Hepatocyte (in vitro differentiated cells): ENCODE measurements around the gene ZNF385C.

ENCODE experiments used
- CTCF ChIP-seq: fragments of 200-600 bp; sonication (generic); IDR thresholded peaks from 2 replicates; pipeline ENCODE4 v1.5.1; 2016; ENCODE audit warnings: antibody characterized with exemption, mild to moderate bottlenecking; ENCODE audit not compliant: poor library complexity
- EZH2 ChIP-seq: fragments of 200-600 bp; sonication (generic); IDR thresholded peaks from 2 replicates; pipeline ENCODE4 v1.6.1; 2016; ENCODE audit warnings: antibody characterized with exemption, mild to moderate bottlenecking, borderline replicate concordance
- EZH2phosphoT487 ChIP-seq: fragments of 200-600 bp; sonication (generic); IDR thresholded peaks from one replicate; pipeline ENCODE4 v1.6.1; 2018; ENCODE audit warnings: antibody characterized with exemption, mild to moderate bottlenecking, low read depth, moderate library complexity; ENCODE audit not compliant: unreplicated experiment, severe bottlenecking

GRCh38 chr17:42096360-42097111 lies 1.7 kb downstream of the ZNF385C start:
- TF ChIP-seq EZH2, result no peak
- no peak for TF ChIP-seq CTCF
- TF ChIP-seq EZH2phosphoT487, result no peak
